Fibroblast of villous mesenchyme (primary cell): ENCODE measurements around the gene CFAP57. TPM values are rescaled to one million over a fixed set of nuclear protein-coding genes. Genes with fewer than 3 reads are reported as not detected.

ENCODE experiments used
- DNase-seq: peaks from one replicate; pipeline ENCODE4 v3.0.0-alpha.2; 2010; ENCODE audit warnings: low read depth
- H3K4me3 ChIP-seq: 2 replicates; pipeline ENCODE4 v1.5.1; 2011; ENCODE audit warnings: low read depth, mild to moderate bottlenecking, low read length
- CTCF ChIP-seq: IDR thresholded peaks from 2 replicates; pipeline ENCODE4 v1.5.1; 2012; ENCODE audit warnings: low read depth, mild to moderate bottlenecking, low read length; ENCODE audit not compliant: insufficient read depth
- total RNA-seq: library from RNA; depleted of rRNA; stranded (reverse); fragments of >200 nt; gene quantifications from 2 replicates; pipeline ENCODE4 v1.2.3, GENCODE V29; 2012

CFAP57 gene
- total RNA-seq, 1 donor, result under 0.01 TPM

- no peak for TF ChIP-seq CTCF
- H3K4me3 ChIP-seq, result no peak overlapping the region
- DNase-seq, result no peak
Measured at GRCh38 chr1:43221797-43222196, 49.7 kb downstream of the CFAP57 start.

- no peak overlapping the region for H3K4me3 ChIP-seq
- no peak for TF ChIP-seq CTCF
- no peak for DNase-seq
Measured at GRCh38 chr1:43222879-43223278, 50.7 kb downstream of the CFAP57 start.

- no peak overlapping the region for H3K4me3 ChIP-seq
- TF ChIP-seq CTCF, result no peak
- peak; percentile 56 for DNase-seq
Measured at GRCh38 chr1:43225168-43225567, 53.0 kb downstream of the CFAP57 start.

- peak; percentile 90 for TF ChIP-seq CTCF
- H3K4me3 ChIP-seq, result no peak overlapping the region
- DNase-seq, result peak; percentile 75
Measured at GRCh38 chr1:43227143-43227764, 55.1 kb downstream of the CFAP57 start.

- peak; percentile 21 for DNase-seq
- H3K4me3 ChIP-seq, result no peak overlapping the region
- TF ChIP-seq CTCF, result no peak
Measured at GRCh38 chr1:43229826-43230780, 58.0 kb downstream of the CFAP57 start.

- peak; percentile 67 for DNase-seq
- no peak for TF ChIP-seq CTCF
- H3K4me3 ChIP-seq, result no peak overlapping the region
Measured at GRCh38 chr1:43232074-43232473, 59.9 kb downstream of the CFAP57 start.
